GM21528 (cell line): ENCODE measurements around the gene CAP2.
"Not testable (repeated sequence)": the region's sequence is repeated elsewhere in the genome, so short reads cannot be mapped to it uniquely, and the experiment has no call there.

Experiments used
- ATAC-seq: cut with Tn5 transposase; IDR thresholded peaks from one replicate; pipeline ENCODE4 v1.9.1; 2021; ENCODE audit warnings: mild to moderate bottlenecking, moderate library complexity; ENCODE audit not compliant: unreplicated experiment, low FRiP score

The CAP2 gene

GRCh38 chr6:17562636-17563035 is 169.2 kb downstream of the CAP2 start:
- ATAC-seq, result no peak

- no peak for ATAC-seq
Observed at GRCh38 chr6:17565399-17565798, 172.0 kb downstream of the CAP2 start.

GRCh38 chr6:17574866-17575560 is 181.6 kb downstream of the CAP2 start:
- ATAC-seq, result no peak

- ATAC-seq, result no peak
Observed at GRCh38 chr6:17577059-17577458, 183.7 kb downstream of the CAP2 start.

- no peak for ATAC-seq
Observed at GRCh38 chr6:17580518-17581048, 187.2 kb downstream of the CAP2 start.

GRCh38 chr6:17581282-17581681 is 187.9 kb downstream of the CAP2 start:
- not testable (repeated sequence) for ATAC-seq

GRCh38 chr6:17583811-17584210 is 190.4 kb downstream of the CAP2 start:
- ATAC-seq, result no peak

- no peak for ATAC-seq
Observed at GRCh38 chr6:17584241-17584803, 190.9 kb downstream of the CAP2 start.

- ATAC-seq, result no peak
Observed at GRCh38 chr6:17585766-17586490, 192.5 kb downstream of the CAP2 start.

GRCh38 chr6:17586623-17587022 is 193.2 kb downstream of the CAP2 start:
- not testable (repeated sequence) for ATAC-seq

- ATAC-seq, result no peak
Observed at GRCh38 chr6:17588011-17588410, 194.6 kb downstream of the CAP2 start.

GRCh38 chr6:17589406-17590096 is 196.2 kb downstream of the CAP2 start:
- ATAC-seq, result no peak

- no peak for ATAC-seq
Observed at GRCh38 chr6:17591287-17591686, 197.9 kb downstream of the CAP2 start.

- no peak for ATAC-seq
Observed at GRCh38 chr6:17593246-17593645, 199.9 kb downstream of the CAP2 start.

- ATAC-seq, result no peak
Observed at GRCh38 chr6:17596085-17596484, 202.7 kb downstream of the CAP2 start.

GRCh38 chr6:17599877-17600526 is 206.6 kb downstream of the CAP2 start, which contains the start of gene FAM8A1:
Gene FAM8A1 (plus strand): TSS chr6:17600302. CDS start chr6:17600410, 108 bp downstream.
- peak; percentile 92 for ATAC-seq

GRCh38 chr6:17600527-17601385 is 207.4 kb downstream of the CAP2 start:
- ATAC-seq, result peak; percentile 63

GRCh38 chr6:17601386-17601703 is 207.9 kb downstream of the CAP2 start:
- no peak for ATAC-seq

- no peak for ATAC-seq
Observed at GRCh38 chr6:17602888-17603287, 209.5 kb downstream of the CAP2 start.

GRCh38 chr6:17606606-17607005 is 213.2 kb downstream of the CAP2 start:
- ATAC-seq, result no peak
